ENCODE measurements around the gene NPTX2.

The NPTX2 gene

GRCh38 chr7:98598846-98599615 lies 18.1 kb upstream of the NPTX2 start (continued):
- TF ChIP-seq ZNF518A (tag by site-specific recombination; conservative IDR thresholded peaks at IDR 0.05; ENCODE audit: low read depth) (peak; percentile 94), TRIM28 (IDR thresholded peaks at IDR 0.05; ENCODE audit: borderline replicate concordance, low read length) (no peak), PRDM10 (tag by site-specific recombination; IDR thresholded peaks at IDR 0.05) (no peak), ZNF157 (tag by site-specific recombination; IDR thresholded peaks at IDR 0.05) (no peak), ZNF404 (tag by site-specific recombination; IDR thresholded peaks at IDR 0.05) (peak; percentile 79; the same call in 1 of the 2 replicates), ZFP3 (tag by site-specific recombination; IDR thresholded peaks at IDR 0.05; ENCODE audit: low read depth) (no peak), ZNF311 (tag by site-specific recombination; IDR thresholded peaks at IDR 0.05; ENCODE audit: borderline replicate concordance) (no peak), ZNF501 (tag by site-specific recombination; IDR thresholded peaks at IDR 0.05) (peak; percentile 72; the same call in 1 of the 2 replicates), ZNF792 (tag by site-specific recombination; IDR thresholded peaks at IDR 0.05) (no peak), ZEB2 (tag by site-specific recombination; IDR thresholded peaks at IDR 0.05) (no peak), ZNF140 (tag by site-specific recombination; IDR thresholded peaks at IDR 0.05) (peak; percentile 80), REST (tag by site-specific recombination; IDR thresholded peaks at IDR 0.05) (peak; percentile 80), SP7 (tag by site-specific recombination; IDR thresholded peaks at IDR 0.05) (no peak), ZBTB7A (tag by site-specific recombination; IDR thresholded peaks at IDR 0.05; ENCODE audit: low read depth) (no peak), ZNF623 (tag by site-specific recombination; IDR thresholded peaks at IDR 0.05) (peak; percentile 84), KLF9 (tag by site-specific recombination; IDR thresholded peaks at IDR 0.05; ENCODE audit: low read depth) (no peak), ZNF335 (tag by site-specific recombination; conservative IDR thresholded peaks at IDR 0.05) (no peak), ZNF175 (tag by site-specific recombination; IDR thresholded peaks at IDR 0.05) (no peak), ZNF510 (tag by site-specific recombination; IDR thresholded peaks at IDR 0.05; ENCODE audit: insufficient replicate concordance) (peak; percentile 77), ZNF549 (tag by site-specific recombination; IDR thresholded peaks at IDR 0.05) (no peak)

All from HEK293 (cell line).